OCI-LY7 (cell line): ENCODE results near the gene TBC1D7. TPM values are rescaled to one million over a fixed set of nuclear protein-coding genes. Genes with fewer than 3 reads are reported as not detected.

Experiments
- BruUV-seq: library from RNA; stranded (reverse); fragments of 400-500 nt; replicated peaks from 2 replicates; lab custom pipeline; 2021; lab: Mats Ljungman, UMichigan
- CTCF ChIA-PET: fragments of 300-600 bp; sonication (Branson Sonifier 250); formaldehyde crosslinking; loops from one replicate; lab custom pipeline; 2022; ENCODE audit warnings: antibody characterized with exemption; ENCODE audit not compliant: unreplicated experiment; lab: Charles Lee
- POLR2A ChIA-PET: fragments of 300-600 bp; sonication (Branson Sonifier 250); formaldehyde crosslinking; loops from one replicate; lab custom pipeline; 2022; ENCODE audit warnings: antibody characterized with exemption; lab: Charles Lee
- DNase-seq: peaks from one replicate; pipeline ENCODE4 v3.0.0-alpha.2; 2015; ENCODE audit warnings: low spot score
- H2AFZ ChIP-seq: fragments of 200-600 bp; sonication (generic), shearing (Covaris generic); 2 replicates; pipeline ENCODE4 v1.6.1; 2014; ENCODE audit warnings: mild to moderate bottlenecking, antibody characterized with exemption, low read length, moderate library complexity
- H3K27ac ChIP-seq: fragments of 200-600 bp; sonication (generic); 2 replicates; pipeline ENCODE4 v1.5.1; 2014; ENCODE audit warnings: mixed run types, low read depth, mild to moderate bottlenecking, moderate library complexity, low read length, inconsistent platforms; ENCODE audit not compliant: poor library complexity, severe bottlenecking
- H3K36me3 ChIP-seq: fragments of 200-600 bp; sonication (generic); 2 replicates; pipeline ENCODE4 v1.6.1; 2014; ENCODE audit warnings: mild to moderate bottlenecking, antibody characterized with exemption, low read length, moderate library complexity, mixed read lengths; ENCODE audit not compliant: insufficient read depth
- H3K4me1 ChIP-seq: fragments of 200-600 bp; sonication (generic); 2 replicates; pipeline ENCODE4 v1.5.1; 2014; ENCODE audit warnings: mild to moderate bottlenecking, low read length; ENCODE audit not compliant: insufficient read depth, poor library complexity, severe bottlenecking
- H3K4me2 ChIP-seq: fragments of 200-600 bp; sonication (generic); 2 replicates; pipeline ENCODE4 v1.6.1; 2014; ENCODE audit warnings: mild to moderate bottlenecking, low read length
- H3K4me3 ChIP-seq: fragments of 200-600 bp; sonication (generic); 2 replicates; pipeline ENCODE4 v1.5.1; 2014; ENCODE audit warnings: mild to moderate bottlenecking, low read depth, low read length; ENCODE audit not compliant: poor library complexity, severe bottlenecking
- H3K79me2 ChIP-seq: fragments of 200-600 bp; sonication (generic); 2 replicates; pipeline ENCODE4 v1.6.1; 2016; ENCODE audit warnings: low read depth, mild to moderate bottlenecking, low read length, moderate library complexity, mixed read lengths; ENCODE audit not compliant: insufficient read depth
- H3K9me2 ChIP-seq: fragments of 200-600 bp; sonication (generic); 2 replicates; pipeline ENCODE4 v1.6.1; 2016; ENCODE audit warnings: mild to moderate bottlenecking, low read length, mixed read lengths; ENCODE audit not compliant: insufficient read depth
- H3K9me3 ChIP-seq: fragments of 200-600 bp; sonication (generic); 2 replicates; pipeline ENCODE4 v1.6.1; 2014; ENCODE audit warnings: mild to moderate bottlenecking, mixed run types, low read length, mixed read lengths
- H4K20me1 ChIP-seq: fragments of 200-600 bp; sonication (generic); 2 replicates; pipeline ENCODE4 v1.6.1; 2014; ENCODE audit warnings: mild to moderate bottlenecking, antibody characterized with exemption, low read length, moderate library complexity, mixed read lengths; ENCODE audit not compliant: insufficient read depth
- CTCF ChIP-seq: fragments of 200-600 bp; sonication (generic); conservative IDR thresholded peaks from 2 replicates; pipeline ENCODE4 v1.5.1; 2014; ENCODE audit warnings: mild to moderate bottlenecking, antibody characterized with exemption, low read length, moderate library complexity, mixed read lengths
- EZH2phosphoT487 ChIP-seq: fragments of 200-600 bp; sonication (generic); IDR thresholded peaks from 2 replicates; pipeline ENCODE4 v1.6.1; 2018; ENCODE audit warnings: low read depth, borderline replicate concordance, mild to moderate bottlenecking, mixed run types, antibody characterized with exemption, low read length, moderate library complexity, mixed read lengths
- intact Hi-C: fragments of 100-400 bp; cut with micrococcal nuclease; formaldehyde crosslinking; loops from one replicate; pipeline ENCODE4 v1.10.0; 2022; ENCODE audit not compliant: unreplicated experiment
- total RNA-seq, 2 experiments: library from RNA; depleted of rRNA in 1 of 2; stranded (reverse); fragments of >200 nt in 1 of 2; shearing (Covaris generic) in 1 of 2; gene quantifications; 2 replicates each; pipeline ENCODE4 v1.2.3, GENCODE V29; 2014 to 2022

Gene TBC1D7
- total RNA-seq, 2 experiments from 2014 or later, result 46.2 to 69.2 TPM

- peaks cover 59% of the 10 kb centered on the region for H3K4me1 ChIP-seq
- no peak for DNase-seq
- TF ChIP-seq CTCF (no peak), EZH2phosphoT487 (no peak)
- peak overlapping the region; percentile 94 for H3K27ac ChIP-seq
- no peaks in the 10 kb centered on the region for H3K79me2 ChIP-seq
- peaks cover 5% of the 10 kb centered on the region; the same call in 1 of the 2 replicates for H3K36me3 ChIP-seq
- BruUV-seq, result no TSS peak
- CTCF ChIA-PET, result interaction anchor here (1.5 to 1.7 kb wide), 2 partner anchors 9 to 69 kb away, joined by 4 to 5 read pairs; partner anchors contain the start of gene TBC1D7
- no peaks in the 10 kb centered on the region for H4K20me1 ChIP-seq
- no peaks in the 10 kb centered on the region for H3K9me2 ChIP-seq
- H3K4me2 ChIP-seq, result peak overlapping the region; percentile 80
- peaks cover 17% of the 10 kb centered on the region for H3K9me3 ChIP-seq
- intact Hi-C loops, result no loop called here
- POLR2A ChIA-PET, result interaction anchor here (0.5 to 2.5 kb wide), 13 partner anchors 10 to 1750 kb away, joined by 3 to 16 read pairs (median 4); partner anchors contain the start of genes NOL7 and TBC1D7
- H3K4me3 ChIP-seq, result no peak overlapping the region
- peak overlapping the region; percentile 34; the same call in 1 of the 2 replicates for H2AFZ ChIP-seq
These were observed 68.9 kb downstream of the TBC1D7 start for GRCh38 chr6:13259393-13259792.

- Histone ChIP-seq H3K4me3 (no peak overlapping the region), H3K27ac (no peak overlapping the region), H3K4me1 (peaks cover 31% of the 10 kb centered on the region), H2AFZ (no peak overlapping the region), H3K36me3 (peaks cover 5% of the 10 kb centered on the region; the same call in 1 of the 2 replicates), H4K20me1 (no peaks in the 10 kb centered on the region), H3K9me3 (peaks cover 17% of the 10 kb centered on the region), H3K79me2 (no peaks in the 10 kb centered on the region), H3K9me2 (no peaks in the 10 kb centered on the region), H3K4me2 (no peak overlapping the region)
- no TSS peak for BruUV-seq
- no peak for DNase-seq
- ChIA-PET CTCF (interaction anchor here (0.6 kb wide), 1 partner anchor 15 kb away, joined by 3 read pairs; no protein-coding TSS in a partner anchor), POLR2A (no interaction called here)
- TF ChIP-seq EZH2phosphoT487, result no peak
- TF ChIP-seq CTCF, result no peak
- intact Hi-C loops, result no loop called here
These were observed 71.9 kb downstream of the TBC1D7 start for GRCh38 chr6:13256266-13257001.

Other genes starting within 250 kb of the TBC1D7 start
- gene GFOD1, start 159.1 kb upstream of the TBC1D7 start, total RNA-seq (2014; rRNA removed; shearing (Covaris generic)), result 19.7 and 22.6 TPM in 2 replicates
- gene GFOD1, start 159.1 kb upstream of the TBC1D7 start, total RNA-seq (2022), result 34.4 and 35.0 TPM in 2 replicates
- gene SIRT5, start 246.1 kb upstream of the TBC1D7 start, total RNA-seq (2014; rRNA removed; shearing (Covaris generic)), result 13.5 and 17.6 TPM in 2 replicates
- 23.6 and 30.5 TPM in 2 replicates for gene SIRT5, start 246.1 kb upstream of the TBC1D7 start, total RNA-seq (2022)